GM12878 (cell line): ENCODE results near the gene REP15.

Experiments
- MXI1 ChIP-seq: fragments of 150-350 bp; IDR thresholded peaks from 2 replicates; pipeline ENCODE4 v1.6.1; 2011; ENCODE audit warnings: low read depth, mild to moderate bottlenecking, inconsistent platforms, low read length, improper control_type of control experiment
- ZNF384 ChIP-seq: IDR thresholded peaks from 2 replicates; pipeline ENCODE4 v1.6.1; 2012; ENCODE audit warnings: low read depth, mild to moderate bottlenecking, low read length, improper control_type of control experiment, borderline replicate concordance
- TF ChIP-seq, protein P1 (sequence below), 3 experiments: IDR thresholded peaks in 2 of 3; conservative IDR thresholded peaks in 1 of 3; 2 replicates each; pipeline ENCODE4 v1.5.1; 2011; ENCODE audit warnings: low read depth in 3 of 3, low read length in 3 of 3, mild to moderate bottlenecking in 3 of 3, control low read depth in 2 of 3, moderate library complexity in 2 of 3, inconsistent platforms in 1 of 3, mixed read lengths in 1 of 3; ENCODE audit not compliant: control insufficient read depth in 2 of 3, insufficient read depth in 1 of 3; ENCODE audit errors: extremely low read depth in 1 of 3
- TF ChIP-seq, protein P2 (sequence below): IDR thresholded peaks from 2 replicates; pipeline ENCODE4 v1.6.1; 2011; ENCODE audit warnings: low read depth, mild to moderate bottlenecking, low read length, moderate library complexity, borderline replicate concordance; ENCODE audit errors: extremely low read depth
- TF ChIP-seq, protein P3 (sequence below): IDR thresholded peaks from 2 replicates; pipeline ENCODE4 v1.6.1; 2011; ENCODE audit warnings: mild to moderate bottlenecking, low read depth, low read length, moderate library complexity; ENCODE audit not compliant: insufficient replicate concordance

DNA sequence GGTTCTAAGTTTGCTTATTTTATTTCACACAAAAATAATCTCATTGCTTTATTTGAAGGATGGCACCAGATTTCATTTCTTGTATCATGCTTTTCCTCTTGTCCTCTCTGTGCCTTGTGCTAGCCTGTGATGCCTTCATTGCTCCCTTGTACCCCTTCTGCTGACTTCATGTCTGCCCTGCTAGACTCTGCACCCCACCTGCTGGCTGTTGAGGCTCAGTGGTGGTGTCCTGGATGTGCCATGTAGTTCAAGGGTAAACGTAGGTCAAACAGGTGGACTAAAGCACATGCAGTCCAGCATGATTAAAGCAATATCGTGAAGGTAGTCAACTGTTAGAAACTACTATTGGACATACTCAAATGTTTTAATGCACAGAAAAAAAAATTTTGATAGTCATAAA, 36.0 kb downstream of the REP15 start:
- TF ChIP-seq, protein P1, sequence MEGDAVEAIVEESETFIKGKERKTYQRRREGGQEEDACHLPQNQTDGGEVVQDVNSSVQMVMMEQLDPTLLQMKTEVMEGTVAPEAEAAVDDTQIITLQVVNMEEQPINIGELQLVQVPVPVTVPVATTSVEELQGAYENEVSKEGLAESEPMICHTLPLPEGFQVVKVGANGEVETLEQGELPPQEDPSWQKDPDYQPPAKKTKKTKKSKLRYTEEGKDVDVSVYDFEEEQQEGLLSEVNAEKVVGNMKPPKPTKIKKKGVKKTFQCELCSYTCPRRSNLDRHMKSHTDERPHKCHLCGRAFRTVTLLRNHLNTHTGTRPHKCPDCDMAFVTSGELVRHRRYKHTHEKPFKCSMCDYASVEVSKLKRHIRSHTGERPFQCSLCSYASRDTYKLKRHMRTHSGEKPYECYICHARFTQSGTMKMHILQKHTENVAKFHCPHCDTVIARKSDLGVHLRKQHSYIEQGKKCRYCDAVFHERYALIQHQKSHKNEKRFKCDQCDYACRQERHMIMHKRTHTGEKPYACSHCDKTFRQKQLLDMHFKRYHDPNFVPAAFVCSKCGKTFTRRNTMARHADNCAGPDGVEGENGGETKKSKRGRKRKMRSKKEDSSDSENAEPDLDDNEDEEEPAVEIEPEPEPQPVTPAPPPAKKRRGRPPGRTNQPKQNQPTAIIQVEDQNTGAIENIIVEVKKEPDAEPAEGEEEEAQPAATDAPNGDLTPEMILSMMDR (IDR thresholded peaks at IDR 0.05 in 2 of 3, conservative IDR thresholded peaks at IDR 0.05 in 1 of 3; ENCODE audit: control insufficient read depth in 2 of 3, extremely low read depth in 1 of 3, insufficient read depth in 1 of 3, low read depth in 3 of 3, low read length in 3 of 3), result peak in 2 of 3 experiments; percentile 25 to 32; a peak in 2 of 6 replicates
- TF ChIP-seq MXI1 (no peak), ZNF384 (no peak)
- TF ChIP-seq, protein P2, sequence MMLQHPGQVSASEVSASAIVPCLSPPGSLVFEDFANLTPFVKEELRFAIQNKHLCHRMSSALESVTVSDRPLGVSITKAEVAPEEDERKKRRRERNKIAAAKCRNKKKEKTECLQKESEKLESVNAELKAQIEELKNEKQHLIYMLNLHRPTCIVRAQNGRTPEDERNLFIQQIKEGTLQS, result no peak
- TF ChIP-seq, protein P3, sequence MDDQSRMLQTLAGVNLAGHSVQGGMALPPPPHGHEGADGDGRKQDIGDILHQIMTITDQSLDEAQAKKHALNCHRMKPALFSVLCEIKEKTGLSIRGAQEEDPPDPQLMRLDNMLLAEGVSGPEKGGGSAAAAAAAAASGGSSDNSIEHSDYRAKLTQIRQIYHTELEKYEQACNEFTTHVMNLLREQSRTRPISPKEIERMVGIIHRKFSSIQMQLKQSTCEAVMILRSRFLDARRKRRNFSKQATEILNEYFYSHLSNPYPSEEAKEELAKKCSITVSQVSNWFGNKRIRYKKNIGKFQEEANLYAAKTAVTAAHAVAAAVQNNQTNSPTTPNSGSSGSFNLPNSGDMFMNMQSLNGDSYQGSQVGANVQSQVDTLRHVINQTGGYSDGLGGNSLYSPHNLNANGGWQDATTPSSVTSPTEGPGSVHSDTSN, result no peak
